Measurements from ENCODE around the gene CXCR5.

CXCR5 gene

DNA sequence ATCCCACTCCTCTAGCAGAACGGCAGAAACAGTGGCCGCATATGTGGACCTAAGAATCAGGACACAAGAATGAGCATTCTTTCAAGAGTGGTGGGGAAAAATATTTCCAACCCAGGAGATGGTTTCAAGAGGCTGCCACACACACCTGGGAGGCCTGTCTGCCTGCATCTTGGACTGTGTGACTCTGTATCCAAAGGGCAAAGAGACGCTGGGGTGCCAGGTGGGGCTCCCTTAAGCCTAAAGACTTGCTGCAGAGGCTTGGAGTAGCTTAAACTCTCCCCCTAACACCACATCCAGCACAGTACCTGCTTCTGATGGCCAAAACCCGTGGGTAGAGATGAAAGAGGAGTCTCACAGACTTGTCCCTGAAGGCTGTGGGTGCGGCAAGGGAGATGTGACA, 3.5 kb downstream of the CXCR5 start:
- CTCF ChIA-PET: interaction anchor here (0.7 kb wide), 1 partner anchor 197 kb away, joined by 3 read pairs; no protein-coding TSS in a partner anchor
- no peak for TF ChIP-seq CTCF (conservative IDR thresholded peaks at IDR 0.05; ENCODE audit: low read depth)
- DNase-seq (ENCODE audit: low spot score): no peak
- POLR2A ChIA-PET (ENCODE audit: low non-redundant PET): no interaction called here
- H3K27ac ChIP-seq: peak overlapping the region; percentile 49

DNA sequence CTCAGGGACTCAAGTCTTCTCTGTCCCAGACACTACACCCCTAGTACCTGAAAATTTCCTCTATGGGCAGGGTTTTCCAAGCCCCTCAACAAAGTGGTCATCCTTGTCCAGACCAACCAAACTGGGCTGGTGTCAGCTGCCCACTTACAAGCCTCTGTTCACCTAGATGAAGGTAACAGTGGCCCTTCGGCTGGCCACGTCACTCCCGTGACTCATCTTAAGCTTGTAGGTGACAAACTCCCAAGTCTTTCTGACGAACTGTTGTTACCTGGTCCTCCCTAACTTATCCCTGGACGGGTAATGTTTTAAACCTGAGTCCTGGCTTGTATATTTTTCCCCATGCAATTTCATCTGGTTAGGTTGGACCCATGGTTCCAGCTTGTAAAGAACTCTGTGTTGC, 4.7 kb downstream of the CXCR5 start:
- no peak for TF ChIP-seq CTCF (conservative IDR thresholded peaks at IDR 0.05; ENCODE audit: low read depth)
- H3K27ac ChIP-seq: no peak overlapping the region; the same call in 1 of the 2 replicates
- no peak for DNase-seq (ENCODE audit: low spot score)
- CTCF ChIA-PET: interaction anchor here (0.6 to 0.7 kb wide), 2 partner anchors 60 to 115 kb away, joined by 3 to 4 read pairs; no protein-coding TSS in a partner anchor
- POLR2A ChIA-PET (ENCODE audit: low non-redundant PET): no interaction called here

- no peak for TF ChIP-seq CTCF (conservative IDR thresholded peaks at IDR 0.05; ENCODE audit: low read depth)
- CTCF ChIA-PET: interaction anchor here (0.6 kb wide), 1 partner anchor 91 kb away, joined by 3 read pairs; no protein-coding TSS in a partner anchor
- POLR2A ChIA-PET (ENCODE audit: low non-redundant PET): no interaction called here
- H3K27ac ChIP-seq: no peak overlapping the region; the same call in 1 of the 2 replicates
- DNase-seq (ENCODE audit: low spot score): no peak
These were observed 6.1 kb downstream of the CXCR5 start for GRCh38 chr11:118889797-118890196.

DNA sequence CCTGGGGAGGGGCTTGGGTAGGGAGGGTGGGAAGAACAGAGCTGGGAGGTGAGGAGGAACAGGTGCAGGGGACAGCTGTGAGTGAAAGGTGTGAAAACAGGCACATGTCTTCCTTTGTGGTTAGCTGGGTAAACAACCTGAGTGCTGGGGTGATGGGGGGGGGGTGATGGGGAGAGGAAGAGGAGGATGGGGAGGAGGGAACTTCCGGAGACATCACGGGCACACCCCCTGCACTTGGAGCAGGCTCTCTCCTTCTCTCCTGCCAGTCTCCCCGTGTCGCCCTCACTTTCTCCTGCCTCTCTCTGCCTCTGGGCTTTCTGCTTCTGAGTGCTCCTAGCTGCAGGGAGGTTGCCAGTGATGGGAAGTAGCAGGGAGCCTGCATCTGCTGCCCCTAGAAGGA, 8.8 kb downstream of the CXCR5 start:
- H3K27ac ChIP-seq: no peak overlapping the region
- no peak for TF ChIP-seq CTCF (conservative IDR thresholded peaks at IDR 0.05; ENCODE audit: low read depth)
- POLR2A ChIA-PET (ENCODE audit: low non-redundant PET): no interaction called here
- DNase-seq (ENCODE audit: low spot score): no peak
- CTCF ChIA-PET: interaction anchor here (1.2 kb wide), 1 partner anchor 36 kb away, joined by 3 read pairs; no protein-coding TSS in a partner anchor

- ChIA-PET POLR2A (ENCODE audit: low non-redundant PET) (no interaction called here), CTCF (interaction anchor here (1.2 kb wide), 1 partner anchor 36 kb away, joined by 3 read pairs; no protein-coding TSS in a partner anchor)
- TF ChIP-seq CTCF (conservative IDR thresholded peaks at IDR 0.05; ENCODE audit: low read depth): no peak
- no peak overlapping the region for H3K27ac ChIP-seq
- no peak for DNase-seq (ENCODE audit: low spot score)
These were observed 9.3 kb downstream of the CXCR5 start for GRCh38 chr11:118892964-118893363.

- no peak overlapping the region for H3K27ac ChIP-seq
- TF ChIP-seq CTCF (conservative IDR thresholded peaks at IDR 0.05; ENCODE audit: low read depth): no peak
- no peak for DNase-seq (ENCODE audit: low spot score)
- ChIA-PET CTCF (no interaction called here), POLR2A (ENCODE audit: low non-redundant PET) (no interaction called here)
These were observed 10.0 kb downstream of the CXCR5 start for GRCh38 chr11:118893662-118894061.
